GM18520 (cell line): Measurements from ENCODE around the gene MLXIP.
"Not testable (repeated sequence)": the region's sequence is repeated elsewhere in the genome, so short reads cannot be mapped to it uniquely, and the experiment has no call there.

Source experiments
- ATAC-seq: cut with Tn5 transposase; IDR thresholded peaks from one replicate; pipeline ENCODE4 v1.9.1; 2021; ENCODE audit not compliant: unreplicated experiment

Gene MLXIP

DNA sequence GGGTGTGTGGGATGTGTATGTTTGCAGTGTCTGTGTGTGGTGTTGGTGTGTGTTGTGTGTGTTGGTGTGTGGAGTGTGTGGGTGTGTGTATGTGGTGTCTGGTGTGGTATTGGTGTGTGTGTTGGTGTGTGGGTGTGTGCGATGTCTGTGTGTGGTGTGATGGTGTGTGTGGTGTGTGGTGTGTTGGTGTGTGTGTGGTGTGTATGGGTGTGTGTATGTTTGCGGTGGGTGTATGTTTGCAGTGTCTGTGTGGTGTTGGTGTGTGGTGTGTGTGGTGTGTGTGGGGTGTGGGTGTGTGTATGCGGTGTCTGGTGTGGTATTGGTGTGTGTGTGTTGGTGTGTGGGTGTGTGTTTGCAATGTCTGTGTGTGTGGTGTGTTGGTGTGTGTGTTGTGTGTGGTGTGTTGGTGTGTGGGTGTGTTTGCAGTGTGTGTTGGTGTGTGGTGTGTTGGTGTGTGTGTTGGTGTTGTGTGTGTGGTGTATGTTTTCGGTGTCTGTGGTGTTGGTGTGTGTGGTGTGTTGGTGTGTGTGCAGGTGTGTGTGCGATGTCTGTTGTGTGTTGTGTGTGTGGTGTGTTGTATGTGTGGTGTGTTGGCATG lies 15.7 kb downstream of the MLXIP start:
- no peak for ATAC-seq

DNA sequence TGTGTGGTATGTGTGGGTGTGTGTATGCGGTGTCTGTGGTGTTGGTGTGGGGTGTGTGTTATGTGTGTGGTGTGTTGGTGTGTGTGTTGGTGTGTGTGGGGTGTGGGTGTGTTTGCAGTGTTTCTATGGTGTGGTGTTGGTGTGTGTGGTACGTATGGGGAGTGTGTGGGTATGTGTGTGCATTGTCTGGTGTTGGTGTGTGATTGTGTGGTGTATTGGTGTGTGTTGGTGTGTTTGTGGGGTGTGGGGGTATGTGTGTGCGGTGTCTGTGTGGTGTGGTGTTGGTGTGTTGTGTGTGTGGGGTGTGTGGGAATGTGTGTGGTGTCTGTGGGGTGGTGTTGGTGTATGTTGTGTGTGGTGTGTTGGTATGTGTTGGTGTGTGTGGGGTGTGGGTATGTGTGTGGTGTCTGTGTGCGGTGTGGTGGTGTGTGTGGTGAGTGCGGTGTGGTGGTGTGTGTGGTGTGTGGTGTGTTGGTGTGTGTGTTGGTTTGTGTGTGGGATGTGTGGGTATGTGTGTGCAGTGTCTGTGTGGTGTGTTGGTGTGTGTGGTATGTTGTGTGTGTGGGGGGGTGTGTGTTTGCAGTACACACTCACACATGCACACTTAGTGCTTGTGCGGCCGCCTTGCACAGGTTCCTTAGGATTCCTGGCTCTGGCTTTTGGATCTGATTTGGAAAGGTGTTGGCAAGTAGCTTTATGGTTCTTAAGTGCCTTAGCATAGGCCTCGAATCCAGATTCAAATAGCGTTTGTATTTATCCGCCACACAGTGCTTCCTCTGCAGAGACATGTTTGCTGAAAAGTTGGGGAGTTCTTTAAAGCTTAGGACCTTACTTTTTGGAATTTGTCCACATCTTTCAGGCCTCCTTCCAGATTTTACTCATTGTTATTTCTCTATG lies 16.4 kb downstream of the MLXIP start:
- no peak for ATAC-seq

DNA sequence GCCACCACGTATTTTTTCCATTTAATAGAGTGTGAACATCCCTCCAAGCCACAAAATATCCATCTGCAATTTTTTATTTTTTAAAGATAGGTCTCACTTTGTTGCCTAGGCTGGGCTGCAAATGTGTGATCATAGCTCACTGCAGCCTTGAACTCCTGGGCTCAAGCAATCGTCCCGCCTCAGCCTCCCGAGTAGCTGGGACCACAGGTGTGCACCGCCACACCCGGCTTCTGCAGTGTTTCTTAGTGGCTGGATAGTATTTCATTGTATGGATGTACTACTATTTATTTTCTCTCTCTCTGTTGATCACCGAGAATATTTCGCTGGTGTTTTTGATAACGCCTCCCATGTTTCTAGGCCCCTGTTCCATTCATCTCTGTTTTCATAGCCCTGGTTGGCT lies 17.5 kb downstream of the MLXIP start:
- ATAC-seq, result no peak

DNA sequence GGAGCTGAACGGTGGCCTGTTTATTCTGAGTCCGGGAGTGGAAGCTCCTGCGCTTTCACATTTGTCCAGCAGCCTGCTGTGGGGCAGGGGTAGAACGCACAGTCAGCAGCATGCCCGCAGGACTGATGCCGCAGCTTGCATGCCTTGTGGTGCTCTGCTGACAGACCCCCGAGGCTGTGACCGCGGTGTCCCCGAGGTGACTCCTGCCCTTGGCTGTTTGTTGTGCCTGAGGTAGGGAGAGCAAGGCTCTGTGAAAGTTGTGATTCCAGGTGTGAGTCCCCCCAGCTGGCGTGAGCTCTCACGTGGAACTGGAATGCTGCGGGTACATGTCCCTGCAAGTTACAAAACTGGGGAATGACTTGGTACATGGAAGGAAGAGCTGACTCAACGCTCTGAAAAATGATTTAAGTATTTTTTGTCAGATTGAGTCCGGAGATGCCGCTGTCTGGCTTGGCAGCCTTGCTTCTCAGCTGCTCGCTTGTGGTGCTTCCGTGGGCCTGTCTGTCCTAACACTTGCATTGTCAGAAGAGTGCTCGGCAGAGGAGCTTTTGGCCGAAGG lies 18.1 kb downstream of the MLXIP start:
- no peak for ATAC-seq

DNA sequence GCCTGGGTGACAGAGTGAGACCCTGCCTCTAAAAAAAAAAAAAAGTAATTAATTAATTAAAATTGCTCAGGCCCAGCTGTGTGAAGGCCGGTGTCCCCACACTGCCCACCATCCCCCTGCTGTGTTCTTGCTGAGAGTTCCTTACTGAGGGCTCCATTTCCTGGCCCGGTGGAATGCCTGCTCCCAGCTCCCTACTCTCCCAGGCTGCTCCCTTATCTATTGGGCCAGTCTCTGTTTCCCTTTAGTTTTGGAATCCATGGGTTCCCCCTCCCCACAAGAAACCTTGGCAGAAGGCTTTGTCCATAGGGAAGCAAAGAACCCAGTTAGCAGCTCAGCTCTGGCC lies 19.0 kb downstream of the MLXIP start:
- ATAC-seq, result no peak

DNA sequence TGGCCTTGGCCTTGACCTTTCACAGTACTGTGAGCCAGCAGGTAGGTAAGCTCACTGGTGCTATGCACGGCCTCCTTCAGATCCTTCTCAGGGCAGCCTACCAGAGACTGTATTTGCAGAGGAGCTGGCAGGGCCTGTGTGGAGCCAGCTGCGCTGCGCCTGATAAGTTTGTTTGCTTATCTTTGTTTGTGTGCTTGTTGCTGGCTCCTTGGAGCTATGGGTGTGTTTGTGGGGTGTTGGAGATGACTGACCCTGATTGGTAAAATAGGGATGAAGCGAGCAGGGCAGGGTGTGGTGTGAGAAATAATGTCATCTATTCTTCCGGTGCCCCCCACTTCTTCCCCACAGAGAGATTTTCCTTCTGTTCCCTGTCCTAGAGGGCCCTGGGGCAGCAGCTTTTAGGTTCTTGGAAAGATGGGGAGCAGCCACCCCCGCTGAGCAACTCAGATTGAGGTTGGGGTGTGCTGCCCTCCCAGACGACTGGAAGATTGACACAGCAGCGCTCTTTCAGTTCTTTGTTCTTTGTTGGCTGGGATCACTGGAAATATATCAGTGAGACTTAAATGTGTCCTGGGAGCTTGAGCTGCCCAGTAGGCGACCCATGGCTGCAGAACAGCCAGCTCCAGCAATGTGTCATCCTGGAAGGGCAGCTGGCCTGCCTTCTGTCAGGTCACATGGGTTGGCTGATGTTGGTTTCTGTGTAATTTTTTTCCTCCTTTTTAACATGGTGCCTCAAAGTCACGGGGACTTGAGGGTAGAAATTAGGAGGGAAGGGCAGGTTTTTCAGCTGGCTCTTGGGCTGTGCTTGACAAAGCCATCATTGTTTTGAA lies 19.6 kb downstream of the MLXIP start:
- ATAC-seq, result no peak

DNA sequence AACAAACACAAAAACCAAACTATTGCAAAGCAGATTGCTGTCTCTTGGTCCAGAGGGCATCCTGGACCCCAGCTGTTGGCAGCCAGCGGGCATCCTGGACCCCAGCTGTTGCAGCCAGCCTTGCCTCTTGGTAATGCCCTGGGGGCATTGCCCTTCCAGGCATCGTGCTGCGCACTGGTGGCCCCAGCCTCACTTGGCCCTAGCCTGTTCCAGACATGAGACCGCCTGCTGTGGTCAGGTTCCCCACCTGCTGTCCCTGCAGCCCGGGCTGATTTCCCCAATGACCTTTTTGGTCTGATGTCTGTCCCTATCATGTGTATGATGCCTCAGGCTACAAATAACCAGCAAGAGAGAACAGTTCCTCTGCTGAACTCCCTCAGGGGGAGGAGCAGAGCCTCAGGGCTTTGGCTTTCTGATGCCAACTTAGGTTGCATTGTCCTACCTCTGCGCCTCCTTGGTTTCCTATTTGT lies 20.8 kb downstream of the MLXIP start:
- no peak for ATAC-seq

DNA sequence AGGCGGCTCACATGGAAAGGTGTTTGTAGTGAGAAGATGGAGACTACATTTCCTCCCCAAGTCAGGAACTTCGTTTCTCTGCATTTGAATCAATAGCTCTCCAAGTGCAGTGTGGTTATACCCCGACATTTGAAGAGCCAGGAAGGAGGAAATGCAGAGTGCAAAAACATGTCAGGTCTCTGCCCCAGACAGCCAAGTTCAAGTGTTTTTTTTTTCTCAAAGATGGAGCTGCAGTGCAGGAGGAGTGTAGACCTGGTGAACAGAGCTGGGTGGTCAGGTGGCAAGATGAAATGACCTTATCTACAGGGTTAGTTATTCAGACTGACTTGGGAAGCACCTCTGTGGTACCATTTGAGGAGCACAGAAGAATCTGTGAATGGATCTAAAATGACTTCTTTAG lies 21.3 kb downstream of the MLXIP start:
- no peak for ATAC-seq

DNA sequence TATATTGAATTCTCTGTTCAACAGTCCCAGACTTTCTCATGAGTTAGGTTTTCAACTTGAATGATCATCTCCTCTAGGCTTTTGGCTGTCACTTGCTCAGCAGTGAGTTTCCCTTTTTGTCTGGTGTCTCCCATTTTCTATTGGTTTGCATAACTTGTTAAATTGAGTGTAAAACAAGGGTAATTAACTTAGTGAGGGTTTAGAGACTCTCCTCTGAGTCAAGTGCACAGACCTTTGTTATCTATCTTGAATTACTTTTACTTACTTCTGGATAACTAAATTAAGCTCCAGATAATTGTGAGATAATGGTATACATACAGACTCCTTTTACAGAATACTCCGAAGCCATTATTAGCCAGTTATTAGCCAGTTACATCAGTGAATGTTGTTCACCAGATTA lies 22.0 kb downstream of the MLXIP start:
- ATAC-seq, result no peak

DNA sequence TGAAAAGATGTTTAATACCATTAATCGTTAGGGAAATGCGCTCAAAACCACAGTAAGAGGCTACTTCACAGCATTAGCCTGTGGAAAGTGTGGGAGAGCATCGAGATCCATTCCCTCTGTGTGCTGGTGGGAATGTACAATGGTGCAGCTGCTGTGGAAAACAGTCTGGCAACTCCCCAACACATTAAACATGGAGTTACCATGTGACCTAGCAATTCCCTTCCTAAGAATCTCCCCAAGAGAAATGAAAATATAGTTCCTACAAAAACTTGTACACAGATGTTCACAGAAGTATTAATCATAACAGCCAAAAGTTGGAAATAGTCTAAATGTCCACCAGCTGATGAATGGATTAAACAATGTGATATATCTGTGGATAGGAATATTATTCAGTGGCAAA lies 23.8 kb downstream of the MLXIP start:
- ATAC-seq, result no peak

DNA sequence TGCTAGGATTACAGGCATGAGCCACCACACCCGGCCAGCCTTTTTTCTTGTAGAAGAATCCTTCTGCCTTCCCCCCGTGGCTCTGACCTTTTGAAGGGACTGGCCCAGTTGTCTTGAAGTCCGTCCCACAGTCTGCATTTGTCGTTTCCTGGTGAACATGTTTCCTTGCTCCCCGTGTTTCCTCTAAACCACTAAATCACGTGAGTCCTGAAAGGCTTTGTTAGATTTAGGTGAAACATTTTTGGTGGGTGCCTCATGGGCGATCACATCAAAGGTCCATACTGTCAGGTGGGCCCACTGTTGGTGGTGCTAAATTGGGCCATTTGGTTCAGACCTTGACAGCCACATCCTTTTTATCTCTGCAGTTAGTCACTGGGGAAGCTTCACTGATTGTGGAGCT lies 26.3 kb downstream of the MLXIP start:
- no peak for ATAC-seq

DNA sequence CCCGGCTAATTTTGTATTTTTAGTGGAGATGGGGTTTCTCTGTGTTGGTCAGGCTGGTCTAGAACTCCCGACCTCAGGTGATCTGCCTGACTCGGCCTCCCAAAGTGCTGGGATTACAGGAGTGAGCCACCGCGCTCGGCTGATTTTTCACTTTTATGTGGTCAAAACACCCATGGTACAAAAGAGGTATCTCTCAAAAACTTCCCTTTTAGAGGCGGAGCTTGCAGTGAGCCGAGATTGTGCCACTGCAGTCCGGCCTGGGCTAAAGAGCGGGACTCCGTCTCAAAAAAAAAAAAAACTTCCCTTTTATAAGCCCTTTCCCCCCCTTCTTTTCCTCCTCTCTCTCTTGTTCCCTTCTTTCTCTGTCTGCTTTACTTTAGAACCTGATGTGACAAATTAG lies 26.9 kb downstream of the MLXIP start:
- not testable (repeated sequence) for ATAC-seq

DNA sequence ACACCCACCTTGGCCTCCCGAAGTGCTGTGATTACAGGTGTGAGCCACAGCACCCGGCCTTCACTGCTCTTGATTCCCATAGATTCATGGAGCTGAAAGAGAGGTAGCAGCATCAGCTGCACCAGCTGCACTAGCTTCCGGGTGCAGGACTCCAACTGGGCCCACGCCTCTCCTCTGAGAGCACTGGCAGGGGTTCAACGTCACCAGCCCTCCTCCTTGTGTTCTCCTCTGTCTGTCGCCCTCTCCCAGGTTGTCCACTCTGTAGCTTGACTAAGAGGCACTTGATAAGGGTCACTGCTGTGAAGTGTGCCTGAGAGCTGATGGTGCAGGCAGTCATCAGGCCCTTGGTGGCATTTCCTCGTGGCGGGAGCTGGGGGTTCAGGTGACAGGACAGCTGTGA lies 28.3 kb downstream of the MLXIP start:
- ATAC-seq, result no peak

DNA sequence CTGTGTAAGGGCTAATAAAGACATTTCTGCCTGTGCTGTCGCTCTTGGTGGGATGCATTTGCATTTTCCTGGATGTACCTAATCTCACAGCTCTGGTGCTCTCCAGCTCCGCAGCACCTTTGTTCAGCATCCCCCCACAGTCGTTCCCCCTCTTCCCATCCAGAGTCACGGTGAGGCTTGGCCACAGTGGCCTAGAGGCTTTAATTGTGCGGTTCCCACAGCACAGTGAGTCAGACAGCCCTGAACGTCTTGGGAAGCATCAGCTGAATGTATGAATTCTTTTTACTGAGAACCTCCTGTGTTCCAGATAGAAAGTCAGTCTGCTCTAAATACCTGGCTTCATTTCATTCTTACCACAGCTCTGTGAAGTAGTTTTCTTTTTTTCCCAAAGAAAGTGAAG lies 28.7 kb downstream of the MLXIP start:
- ATAC-seq, result no peak

DNA sequence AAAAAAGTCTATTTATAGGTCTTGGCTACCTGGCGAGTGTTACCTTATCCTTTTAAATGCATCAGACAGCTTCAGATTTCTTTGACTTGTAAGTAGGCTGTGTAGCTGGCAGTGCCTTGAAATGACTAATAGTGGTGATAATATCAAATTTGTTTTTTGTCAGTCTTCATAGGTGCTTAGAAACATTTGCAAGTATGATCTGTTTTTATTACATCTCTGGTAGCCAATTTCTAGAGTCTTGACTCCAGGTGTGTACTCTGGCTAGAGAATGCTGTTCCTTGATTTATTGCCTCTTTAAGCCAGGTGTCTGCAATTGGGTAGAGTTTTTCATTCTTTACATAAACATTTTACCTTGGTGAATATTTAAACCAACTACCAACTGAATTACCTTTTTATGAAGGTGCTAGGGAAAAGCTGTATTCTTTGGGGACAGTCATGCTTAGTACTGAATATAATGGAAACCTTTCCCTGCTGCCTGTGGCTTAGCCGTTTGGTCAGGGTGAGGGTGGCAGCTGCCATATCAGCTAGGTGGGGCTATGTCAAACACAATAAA lies 32.6 kb downstream of the MLXIP start:
- ATAC-seq, result no peak

DNA sequence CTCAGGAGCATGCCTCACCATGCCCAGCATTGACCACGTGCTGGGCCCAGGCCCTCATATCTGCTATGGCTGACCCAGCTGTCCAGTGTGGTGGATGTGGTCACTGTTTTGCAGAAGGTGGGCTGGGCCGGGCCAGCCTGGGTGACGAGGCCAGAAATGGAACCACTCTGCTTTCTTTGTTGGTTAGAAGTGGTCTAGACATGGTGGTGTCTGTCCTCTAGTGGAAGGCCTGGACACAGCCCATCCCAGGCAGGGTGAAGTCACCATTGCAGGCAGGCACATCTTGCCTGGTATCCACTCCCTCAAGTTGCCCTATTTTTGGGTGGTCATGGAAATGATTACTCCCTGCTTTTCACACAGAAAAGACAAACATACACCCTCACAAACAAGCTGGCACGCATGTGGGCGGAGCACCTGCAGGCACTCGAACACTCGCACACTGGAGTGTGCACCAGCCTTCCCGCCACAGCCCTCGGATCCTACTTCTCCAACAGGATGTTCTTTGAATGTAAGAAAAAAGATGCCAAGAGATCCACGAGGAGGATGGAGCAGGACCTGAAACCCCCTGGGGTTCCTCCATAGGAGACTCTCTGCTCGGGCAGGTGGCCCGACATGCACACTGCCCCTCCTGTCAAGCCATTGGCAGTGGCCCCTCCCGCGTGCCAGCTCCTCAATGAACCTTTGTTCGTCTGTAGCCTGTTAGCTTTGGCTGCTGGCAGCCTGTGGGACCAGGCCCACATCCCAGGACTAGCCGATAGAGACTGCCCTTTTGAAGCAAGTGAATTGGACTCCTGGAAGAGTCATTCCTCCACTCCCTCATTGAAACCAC lies 38.4 kb downstream of the MLXIP start:
- ATAC-seq, result no peak

DNA sequence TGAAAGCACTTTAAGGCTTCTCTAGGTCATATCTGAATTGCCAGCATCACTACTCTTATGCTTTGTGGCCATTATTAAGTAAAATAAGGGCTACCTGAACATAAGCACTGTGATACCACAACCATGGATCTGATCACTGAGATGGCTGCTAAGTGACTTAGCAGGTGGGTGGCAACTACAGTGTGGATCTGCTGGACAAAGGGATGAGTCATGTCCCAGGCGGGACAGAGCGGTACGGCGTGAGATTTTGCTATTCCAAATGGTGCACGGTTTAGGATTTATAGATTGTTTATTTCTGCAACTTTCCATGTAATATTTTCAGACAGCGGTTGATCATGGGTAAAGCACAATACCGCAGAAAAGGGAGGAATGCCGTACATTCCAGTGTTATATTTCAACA lies 39.4 kb downstream of the MLXIP start:
- no peak for ATAC-seq

DNA sequence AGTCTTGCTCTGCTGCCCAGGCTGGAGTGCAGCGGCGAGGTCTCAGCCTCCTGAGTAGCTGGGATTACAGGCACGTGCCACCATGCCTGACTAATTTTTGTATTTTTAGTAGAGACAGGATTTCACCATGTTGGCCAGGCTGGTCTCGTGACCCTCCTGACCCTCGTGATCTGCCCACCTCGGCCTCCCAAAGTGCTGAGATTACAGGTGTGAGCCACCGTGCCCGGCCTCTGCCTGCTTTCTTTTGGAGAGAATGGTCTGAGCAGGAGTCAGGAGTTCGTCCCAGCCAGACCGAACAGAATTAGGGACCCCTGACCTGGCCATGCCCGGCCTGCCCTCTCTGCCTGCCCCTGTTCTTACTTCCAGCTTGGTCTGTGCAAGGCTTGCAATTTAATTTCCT lies 42.8 kb downstream of the MLXIP start:
- not testable (repeated sequence) for ATAC-seq

DNA sequence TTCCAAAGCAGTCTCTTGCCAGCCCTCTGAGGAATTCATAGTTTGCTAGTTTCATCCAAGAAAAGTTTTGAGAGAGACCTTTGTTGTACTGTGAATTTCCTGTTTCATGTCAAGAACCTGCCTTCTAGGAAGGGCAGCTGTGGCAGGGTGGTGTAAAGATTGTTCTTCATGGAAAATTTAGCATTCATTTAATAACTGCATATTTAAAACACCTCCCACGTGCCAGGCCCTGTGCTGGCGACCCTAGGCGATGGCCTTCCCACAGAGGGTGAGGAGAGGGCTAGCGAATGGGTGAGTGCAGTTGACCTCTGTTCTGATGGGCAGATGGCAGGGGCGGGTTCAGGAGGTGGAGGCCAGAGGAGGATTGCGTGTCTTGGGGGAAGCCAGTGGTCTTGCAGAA lies 43.2 kb downstream of the MLXIP start:
- ATAC-seq, result no peak

DNA sequence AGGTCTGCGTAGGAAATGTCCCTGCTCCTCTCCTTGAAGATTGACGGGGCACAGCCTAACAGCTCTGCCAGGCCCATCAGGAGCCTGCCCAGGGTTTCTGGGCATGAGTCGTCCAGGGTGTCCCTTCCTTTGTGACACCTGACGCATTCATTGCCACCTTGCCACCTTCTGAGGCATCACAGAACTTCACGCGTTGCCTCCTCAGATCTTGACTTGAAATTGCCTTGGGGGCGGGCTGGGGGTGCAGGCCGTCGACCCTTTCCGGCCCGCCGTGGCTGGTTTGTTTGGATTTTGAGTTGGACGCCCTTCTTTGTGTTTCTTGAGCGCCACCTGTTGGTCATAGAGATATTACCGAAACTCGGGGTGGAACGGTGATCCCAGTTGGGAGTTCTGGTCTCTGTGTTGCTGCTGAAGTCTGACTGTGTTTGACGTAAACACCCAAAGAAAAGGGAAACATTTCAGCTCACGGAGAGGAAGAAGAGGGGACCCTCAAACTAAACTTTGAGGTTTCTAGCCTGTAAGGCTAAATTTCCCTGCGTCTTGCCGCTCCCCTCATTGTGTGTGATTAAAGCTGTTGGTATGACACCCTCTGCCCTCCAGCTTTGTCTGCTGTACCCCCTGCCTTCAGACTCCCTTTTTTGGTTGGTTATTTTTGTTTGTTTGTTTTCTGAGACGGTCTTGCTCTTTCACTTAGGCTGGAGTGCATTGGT lies 44.6 kb downstream of the MLXIP start:
- no peak for ATAC-seq
